ENCODE data around the gene PGLYRP1.

The PGLYRP1 gene

GRCh38 chr19:45973553-45974338 lies 49.1 kb downstream of the PGLYRP1 start, which contains the start of gene NOVA2:
TSS of gene NOVA2 (minus strand) at chr19:45973865. CDS start at chr19:45973351, 514 bp downstream.
- H4K12ac ChIP-seq (ENCODE audit: low read depth, low read length): no peak within 1 kb of the TSS
- H2AK5ac ChIP-seq (ENCODE audit: low read length): no peak within 1 kb of the TSS
- no peak within 1 kb of the TSS for H2BK120ac ChIP-seq (ENCODE audit: insufficient read depth, low read length, poor library complexity)
- no peak within 1 kb of the TSS for H3K9ac ChIP-seq (ENCODE audit: low read length)
- no peak within 1 kb of the TSS for H3K27ac ChIP-seq (ENCODE audit: low read depth, low read length)
- no peak within 1 kb of the TSS for H2AFZ ChIP-seq (ENCODE audit: insufficient read depth, low read length, poor library complexity)
- no peak within 1 kb of the TSS for H3K4ac ChIP-seq (ENCODE audit: low read depth, low read length)
- H3K79me2 ChIP-seq (ENCODE audit: control insufficient read depth, insufficient read depth, low read length, poor library complexity): no peaks in the 10 kb centered on the region
- no peak within 1 kb of the TSS for H3K4me3 ChIP-seq (ENCODE audit: low read depth, low read length)
- H3K9me3 ChIP-seq (ENCODE audit: insufficient read depth, low read depth, low read length): peaks cover 6% of the 10 kb centered on the region
- no peaks in the 10 kb centered on the region for H3K36me3 ChIP-seq (ENCODE audit: control insufficient read depth in 1 of 2, insufficient read depth in 2 of 2, low read length in 2 of 2)
- no peaks in the 10 kb centered on the region for H3K4me1 ChIP-seq (ENCODE audit: control insufficient read depth in 1 of 2, insufficient read depth in 2 of 2, low read length in 2 of 2)
- peak; percentile 16 to 40 for DNase-seq
- no peak within 1 kb of the TSS for H2BK5ac ChIP-seq (ENCODE audit: low read depth, low read length, poor library complexity)
- no CpG with 5 or more reads among the region's 58 CpGs for WGBS (ENCODE audit: extremely low coverage, insufficient coverage, insufficient read length)
- H4K91ac ChIP-seq (ENCODE audit: low read depth, low read length): no peak within 1 kb of the TSS
- H3K18ac ChIP-seq (ENCODE audit: low read length): no peak within 1 kb of the TSS
- H3K4me2 ChIP-seq (ENCODE audit: low read length): peak within 1 kb of the TSS; percentile 34
- H3K14ac ChIP-seq (ENCODE audit: low read length): no peak within 1 kb of the TSS
- no peak within 1 kb of the TSS for H3K23ac ChIP-seq (ENCODE audit: low read length)
- no peak within 1 kb of the TSS for H2BK12ac ChIP-seq (ENCODE audit: low read length)
- H4K8ac ChIP-seq (ENCODE audit: low read depth, low read length): no peak within 1 kb of the TSS
- H3K79me1 ChIP-seq (ENCODE audit: low read length): no peaks in the 10 kb centered on the region
- H3K27me3 ChIP-seq (ENCODE audit: insufficient read depth, low read length): peaks cover 21% of the 10 kb centered on the region

- no peak overlapping the region for H3K4ac ChIP-seq (ENCODE audit: low read depth, low read length)
- H3K14ac ChIP-seq (ENCODE audit: low read length): no peak overlapping the region
- no peak overlapping the region for H2AK5ac ChIP-seq (ENCODE audit: low read length)
- H3K79me2 ChIP-seq (ENCODE audit: control insufficient read depth, insufficient read depth, low read length, poor library complexity): no peaks in the 10 kb centered on the region
- no peak overlapping the region for H4K91ac ChIP-seq (ENCODE audit: low read depth, low read length)
- no peak overlapping the region for H2AFZ ChIP-seq (ENCODE audit: insufficient read depth, low read length, poor library complexity)
- H4K12ac ChIP-seq (ENCODE audit: low read depth, low read length): no peak overlapping the region
- H3K27me3 ChIP-seq (ENCODE audit: insufficient read depth, low read length): peaks cover 21% of the 10 kb centered on the region
- H3K4me1 ChIP-seq (ENCODE audit: control insufficient read depth in 1 of 2, insufficient read depth in 2 of 2, low read length in 2 of 2): no peaks in the 10 kb centered on the region
- H3K36me3 ChIP-seq (ENCODE audit: control insufficient read depth in 1 of 2, insufficient read depth in 2 of 2, low read length in 2 of 2): no peaks in the 10 kb centered on the region
- no peaks in the 10 kb centered on the region for H3K79me1 ChIP-seq (ENCODE audit: low read length)
- H4K8ac ChIP-seq (ENCODE audit: low read depth, low read length): no peak overlapping the region
- no CpG with 5 or more reads among the region's 54 CpGs for WGBS (ENCODE audit: extremely low coverage, insufficient coverage, insufficient read length)
- no peak overlapping the region for H3K18ac ChIP-seq (ENCODE audit: low read length)
- no peak overlapping the region for H2BK120ac ChIP-seq (ENCODE audit: insufficient read depth, low read length, poor library complexity)
- no peak overlapping the region for H3K23ac ChIP-seq (ENCODE audit: low read length)
- H3K4me2 ChIP-seq (ENCODE audit: low read length): no peak overlapping the region
- no peak for DNase-seq
- no peak overlapping the region for H3K4me3 ChIP-seq (ENCODE audit: low read depth, low read length)
- H3K27ac ChIP-seq (ENCODE audit: low read depth, low read length): no peak overlapping the region
- no peak overlapping the region for H3K9ac ChIP-seq (ENCODE audit: low read length)
- no peak overlapping the region for H2BK5ac ChIP-seq (ENCODE audit: low read depth, low read length, poor library complexity)
- peaks cover 7% of the 10 kb centered on the region for H3K9me3 ChIP-seq (ENCODE audit: insufficient read depth, low read depth, low read length)
- H2BK12ac ChIP-seq (ENCODE audit: low read length): no peak overlapping the region
These were observed 49.8 kb downstream of the PGLYRP1 start for GRCh38 chr19:45972947-45973540.

GRCh38 chr19:45972081-45972946 lies 50.5 kb downstream of the PGLYRP1 start:
- H3K27ac ChIP-seq (ENCODE audit: low read depth, low read length): no peak overlapping the region
- no peaks in the 10 kb centered on the region for H3K79me1 ChIP-seq (ENCODE audit: low read length)
- no peak for DNase-seq
- no peak overlapping the region for H4K8ac ChIP-seq (ENCODE audit: low read depth, low read length)
- no peaks in the 10 kb centered on the region for H3K36me3 ChIP-seq (ENCODE audit: control insufficient read depth in 1 of 2, insufficient read depth in 2 of 2, low read length in 2 of 2)
- peaks cover 7% of the 10 kb centered on the region for H3K9me3 ChIP-seq (ENCODE audit: insufficient read depth, low read depth, low read length)
- H3K4me3 ChIP-seq (ENCODE audit: low read depth, low read length): no peak overlapping the region
- no peak overlapping the region for H3K4me2 ChIP-seq (ENCODE audit: low read length)
- H4K12ac ChIP-seq (ENCODE audit: low read depth, low read length): no peak overlapping the region
- no CpG with 5 or more reads among the region's 18 CpGs for WGBS (ENCODE audit: extremely low coverage, insufficient coverage, insufficient read length)
- no peak overlapping the region for H2AFZ ChIP-seq (ENCODE audit: insufficient read depth, low read length, poor library complexity)
- H3K4me1 ChIP-seq (ENCODE audit: control insufficient read depth in 1 of 2, insufficient read depth in 2 of 2, low read length in 2 of 2): no peaks in the 10 kb centered on the region
- H3K23ac ChIP-seq (ENCODE audit: low read length): no peak overlapping the region
- H3K14ac ChIP-seq (ENCODE audit: low read length): no peak overlapping the region
- no peaks in the 10 kb centered on the region for H3K79me2 ChIP-seq (ENCODE audit: control insufficient read depth, insufficient read depth, low read length, poor library complexity)
- peaks cover 21% of the 10 kb centered on the region for H3K27me3 ChIP-seq (ENCODE audit: insufficient read depth, low read length)
- H3K18ac ChIP-seq (ENCODE audit: low read length): no peak overlapping the region
- no peak overlapping the region for H2AK5ac ChIP-seq (ENCODE audit: low read length)
- H3K9ac ChIP-seq (ENCODE audit: low read length): no peak overlapping the region
- H2BK12ac ChIP-seq (ENCODE audit: low read length): no peak overlapping the region
- no peak overlapping the region for H2BK120ac ChIP-seq (ENCODE audit: insufficient read depth, low read length, poor library complexity)
- no peak overlapping the region for H3K4ac ChIP-seq (ENCODE audit: low read depth, low read length)
- no peak overlapping the region for H2BK5ac ChIP-seq (ENCODE audit: low read depth, low read length, poor library complexity)
- no peak overlapping the region for H4K91ac ChIP-seq (ENCODE audit: low read depth, low read length)

- Histone ChIP-seq H3K36me3 (ENCODE audit: control insufficient read depth in 1 of 2, insufficient read depth in 2 of 2, low read length in 2 of 2) (no peaks in the 10 kb centered on the region), H3K4me3 (ENCODE audit: low read depth, low read length) (no peak overlapping the region), H3K27ac (ENCODE audit: low read depth, low read length) (no peak overlapping the region), H3K9ac (ENCODE audit: low read length) (no peak overlapping the region), H3K4me1 (ENCODE audit: control insufficient read depth in 1 of 2, insufficient read depth in 2 of 2, low read length in 2 of 2) (no peaks in the 10 kb centered on the region), H2BK5ac (ENCODE audit: low read depth, low read length, poor library complexity) (no peak overlapping the region), H3K23ac (ENCODE audit: low read length) (no peak overlapping the region), H2AK5ac (ENCODE audit: low read length) (no peak overlapping the region), H3K79me1 (ENCODE audit: low read length) (no peaks in the 10 kb centered on the region), H3K4ac (ENCODE audit: low read depth, low read length) (no peak overlapping the region), H4K8ac (ENCODE audit: low read depth, low read length) (no peak overlapping the region), H2BK120ac (ENCODE audit: insufficient read depth, low read length, poor library complexity) (no peak overlapping the region), H2AFZ (ENCODE audit: insufficient read depth, low read length, poor library complexity) (no peak overlapping the region), H3K4me2 (ENCODE audit: low read length) (no peak overlapping the region), H4K12ac (ENCODE audit: low read depth, low read length) (no peak overlapping the region), H3K27me3 (ENCODE audit: insufficient read depth, low read length) (peaks cover 21% of the 10 kb centered on the region), H2BK12ac (ENCODE audit: low read length) (no peak overlapping the region), H4K91ac (ENCODE audit: low read depth, low read length) (no peak overlapping the region), H3K14ac (ENCODE audit: low read length) (no peak overlapping the region), H3K9me3 (ENCODE audit: insufficient read depth, low read depth, low read length) (peaks cover 7% of the 10 kb centered on the region), H3K18ac (ENCODE audit: low read length) (no peak overlapping the region), H3K79me2 (ENCODE audit: control insufficient read depth, insufficient read depth, low read length, poor library complexity) (no peaks in the 10 kb centered on the region)
- no CpG with 5 or more reads among the region's 11 CpGs for WGBS (ENCODE audit: extremely low coverage, insufficient coverage, insufficient read length)
- no peak for DNase-seq
These were observed 51.5 kb downstream of the PGLYRP1 start for GRCh38 chr19:45971260-45971902.
